T47D (cell line): ENCODE measurements around the gene CPED1.

Source experiments
- DNase-seq, 2 experiments: peaks; one replicate each; pipeline versions ENCODE4 v3.0.0 to v3.0.0-alpha.2; 2011 to 2012; ENCODE audit warnings: low read depth in 1 of 2, low spot score in 1 of 2
- JUND ChIP-seq: IDR thresholded peaks from 2 replicates; pipeline ENCODE4 v1.6.1; 2012; ENCODE audit warnings: low read depth
- in situ Hi-C: cut with HindIII; loops from 2 replicates; pipeline ENCODE4 v1.10.0; 2016; ENCODE audit warnings: low sequenced_read_pairs, low pct_unique_long_range_greater_than_20kb

Gene CPED1

GRCh38 chr7:121078701-121079227 is 90.3 kb downstream of the CPED1 start:
- no peak for DNase-seq
- in situ Hi-C loops: no loop called here
- no peak for TF ChIP-seq JUND

- in situ Hi-C loops: no loop called here
- TF ChIP-seq JUND: no peak
- peak in 1 of 2 experiments; percentile 36 for DNase-seq
Observed at GRCh38 chr7:121079425-121080169, 91.1 kb downstream of the CPED1 start.

GRCh38 chr7:121080257-121080912 is 91.9 kb downstream of the CPED1 start:
- DNase-seq: no peak
- in situ Hi-C loops: no loop called here
- TF ChIP-seq JUND: no peak

GRCh38 chr7:121080913-121081326 is 92.4 kb downstream of the CPED1 start:
- in situ Hi-C loops: no loop called here
- TF ChIP-seq JUND: no peak
- DNase-seq: no peak

- no peak for TF ChIP-seq JUND
- in situ Hi-C loops: no loop called here
- peak in 1 of 2 experiments; percentile 61 for DNase-seq
Observed at GRCh38 chr7:121081327-121081936, 92.9 kb downstream of the CPED1 start.

- no peak for DNase-seq
- TF ChIP-seq JUND: no peak
- in situ Hi-C loops: no loop called here
Observed at GRCh38 chr7:121082400-121083101, 94.0 kb downstream of the CPED1 start.

GRCh38 chr7:121083138-121083789 is 94.8 kb downstream of the CPED1 start:
- TF ChIP-seq JUND: no peak
- no peak for DNase-seq

GRCh38 chr7:121083790-121084251 is 95.3 kb downstream of the CPED1 start:
- TF ChIP-seq JUND: no peak
- DNase-seq: no peak
- in situ Hi-C loops: no loop called here

More at GRCh38 chr7:121083138-121083789, 94.8 kb downstream of the CPED1 start:
- in situ Hi-C loops: no loop called here

- no peak for DNase-seq
- no peak for TF ChIP-seq JUND
- in situ Hi-C loops: no loop called here
Observed at GRCh38 chr7:121084256-121084655, 95.7 kb downstream of the CPED1 start.

- no peak for DNase-seq
- in situ Hi-C loops: no loop called here
- no peak for TF ChIP-seq JUND
Observed at GRCh38 chr7:121084748-121085336, 96.3 kb downstream of the CPED1 start.

- TF ChIP-seq JUND: no peak
- in situ Hi-C loops: no loop called here
- no peak for DNase-seq
Observed at GRCh38 chr7:121085922-121086321, 97.4 kb downstream of the CPED1 start.
